GM19328 (cell line): ENCODE measurements around the gene OR4C45.
"Not testable (repeated sequence)": the region's sequence is repeated elsewhere in the genome, so short reads cannot be mapped to it uniquely, and the experiment has no call there.

Experiments
- ATAC-seq: cut with Tn5 transposase; IDR thresholded peaks from one replicate; pipeline ENCODE4 v1.9.1; 2021; ENCODE audit warnings: mild to moderate bottlenecking, moderate library complexity; ENCODE audit not compliant: unreplicated experiment

Gene OR4C45

GRCh38 chr11:50032574-50032973 lies at the start of gene OR4C45:
TSS of gene OR4C45 (plus strand) at chr11:50032874.
- ATAC-seq: no peak

GRCh38 chr11:49995565-49995964 lies 37.1 kb upstream of the OR4C45 start:
- no peak for ATAC-seq

- no peak for ATAC-seq
Observed at GRCh38 chr11:50030193-50030592, 2.5 kb upstream of the OR4C45 start.

GRCh38 chr11:50036239-50036638 lies 3.6 kb downstream of the OR4C45 start:
- not testable (repeated sequence) for ATAC-seq

GRCh38 chr11:50037251-50037650 lies 4.6 kb downstream of the OR4C45 start:
- ATAC-seq: no peak

- no peak for ATAC-seq
Observed at GRCh38 chr11:50044647-50045046, 12.0 kb downstream of the OR4C45 start.

- ATAC-seq: not testable (repeated sequence)
Observed at GRCh38 chr11:50063056-50063455, 30.4 kb downstream of the OR4C45 start.

- ATAC-seq: no peak
Observed at GRCh38 chr11:50070389-50070788, 37.7 kb downstream of the OR4C45 start.

- ATAC-seq: no peak
Observed at GRCh38 chr11:50071584-50072225, 39.0 kb downstream of the OR4C45 start.

GRCh38 chr11:50072226-50073112 lies 39.8 kb downstream of the OR4C45 start:
- no peak for ATAC-seq

GRCh38 chr11:50073113-50074105 lies 40.7 kb downstream of the OR4C45 start:
- ATAC-seq: no peak

- ATAC-seq: no peak
Observed at GRCh38 chr11:50074161-50074560, 41.5 kb downstream of the OR4C45 start.

- no peak for ATAC-seq
Observed at GRCh38 chr11:50075856-50076255, 43.2 kb downstream of the OR4C45 start.

- ATAC-seq: no peak
Observed at GRCh38 chr11:50077526-50077925, 44.9 kb downstream of the OR4C45 start.

GRCh38 chr11:50078001-50078400 lies 45.3 kb downstream of the OR4C45 start:
- no peak for ATAC-seq

- not testable (repeated sequence) for ATAC-seq
Observed at GRCh38 chr11:50078946-50079345, 46.3 kb downstream of the OR4C45 start.

- no peak for ATAC-seq
Observed at GRCh38 chr11:50080256-50080655, 47.6 kb downstream of the OR4C45 start.
